ENCODE data around the gene ANAPC13.
A peak's percentile ranks its signal among the peaks of the same experiment; 100 is the strongest.

Gene ANAPC13

DNA sequence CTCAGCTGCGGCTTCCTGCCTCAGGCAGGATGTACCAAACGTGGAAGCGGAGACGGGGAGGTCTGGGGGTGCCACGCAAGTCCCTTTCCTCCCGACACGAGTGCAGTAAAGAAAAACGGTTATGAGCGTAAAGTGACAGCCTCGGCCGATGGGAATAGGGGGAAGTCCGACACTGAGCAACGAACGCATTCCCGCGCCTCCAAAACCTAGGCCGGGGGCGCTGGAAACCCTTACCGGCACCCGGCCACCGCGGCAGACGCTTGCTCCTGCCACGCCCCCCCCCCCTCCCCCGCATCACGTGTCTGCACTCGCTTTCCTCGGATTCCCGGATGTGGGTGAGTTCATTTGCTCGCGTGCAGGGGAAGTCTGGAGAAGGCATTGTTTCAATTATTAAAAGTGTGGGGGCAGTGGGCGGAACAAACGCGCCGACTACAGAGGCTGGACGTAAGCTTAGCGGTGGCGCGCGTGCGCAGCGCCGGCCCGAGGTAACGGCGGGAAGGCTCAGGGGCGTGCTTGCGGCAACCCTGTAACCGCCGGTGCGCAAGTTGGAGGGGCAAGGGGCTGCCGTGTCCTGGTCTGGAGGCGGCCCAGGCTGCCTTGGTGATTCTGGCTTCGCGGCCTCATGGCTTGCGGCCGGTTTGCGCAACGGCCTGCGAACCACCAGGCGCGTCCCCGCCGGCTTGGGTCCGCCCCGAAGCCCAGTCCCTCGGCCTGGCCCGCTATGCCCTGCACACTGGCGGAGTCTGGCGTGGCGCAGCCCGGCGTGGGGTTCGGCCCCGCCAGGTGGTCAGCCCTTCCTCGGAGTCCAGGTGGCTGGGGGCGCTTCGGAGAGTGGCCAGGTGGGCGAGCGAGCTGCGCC lies at the start of gene ANAPC13, which contains the start of gene CEP63:
TSS of gene ANAPC13 (minus strand) at position 268 of the 859 bp plus-strand sequence. CDS start 3,081 bp downstream, outside the sequence.
TSS of gene CEP63 (plus strand) at position 340 of the 859 bp plus-strand sequence. CDS start 9,264 bp downstream, outside the sequence.
- DNase-seq: peak; percentile 87 to 91

- DNase-seq: no peak
Measured at GRCh38 chr3:134535186-134535970, 49.6 kb upstream of the ANAPC13 start.

- DNase-seq: no peak
Measured at GRCh38 chr3:134533493-134533892, 47.7 kb upstream of the ANAPC13 start.

GRCh38 chr3:134527538-134528186 lies 41.9 kb upstream of the ANAPC13 start:
- DNase-seq: no peak

DNA sequence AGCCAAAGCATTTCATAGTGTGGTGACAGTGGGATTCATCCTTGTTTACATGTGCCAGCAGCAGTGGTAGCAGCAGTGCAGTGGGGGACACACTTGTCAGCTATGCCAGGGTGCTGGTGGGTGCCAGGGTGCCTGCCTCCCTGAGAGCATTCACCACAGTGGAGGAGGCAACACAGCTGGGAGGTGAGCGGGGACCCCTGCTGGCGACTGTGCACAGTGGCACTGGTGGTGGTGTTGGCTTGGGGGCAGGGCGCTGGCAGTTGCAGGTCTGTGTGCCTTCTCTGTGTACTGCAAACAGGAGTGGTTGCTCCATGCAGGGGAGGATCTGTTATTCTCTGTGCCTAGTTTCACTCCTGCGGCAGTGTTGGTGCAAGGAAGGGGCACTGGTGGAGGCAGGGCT lies 41.3 kb upstream of the ANAPC13 start:
- no peak for DNase-seq

DNA sequence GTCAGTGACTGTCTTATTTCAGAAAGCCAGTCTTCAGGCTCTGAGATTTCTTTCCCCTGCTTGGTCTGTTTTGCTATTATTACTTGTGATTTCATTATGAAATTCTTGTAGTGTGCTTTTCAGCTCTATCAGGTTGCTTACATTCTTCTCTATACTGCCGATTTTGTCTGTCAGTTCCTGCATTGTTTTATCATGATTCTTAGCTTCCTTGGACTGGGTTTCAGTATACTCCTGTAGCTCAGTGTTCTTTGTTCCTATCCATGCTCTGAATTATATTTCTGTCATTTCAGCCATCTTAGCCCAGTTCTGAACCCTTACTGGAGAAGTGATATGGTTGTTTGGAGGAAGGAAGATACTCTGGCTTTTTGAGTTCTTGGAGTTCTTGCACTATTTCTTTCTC lies 40.5 kb upstream of the ANAPC13 start:
- DNase-seq: no peak

DNA sequence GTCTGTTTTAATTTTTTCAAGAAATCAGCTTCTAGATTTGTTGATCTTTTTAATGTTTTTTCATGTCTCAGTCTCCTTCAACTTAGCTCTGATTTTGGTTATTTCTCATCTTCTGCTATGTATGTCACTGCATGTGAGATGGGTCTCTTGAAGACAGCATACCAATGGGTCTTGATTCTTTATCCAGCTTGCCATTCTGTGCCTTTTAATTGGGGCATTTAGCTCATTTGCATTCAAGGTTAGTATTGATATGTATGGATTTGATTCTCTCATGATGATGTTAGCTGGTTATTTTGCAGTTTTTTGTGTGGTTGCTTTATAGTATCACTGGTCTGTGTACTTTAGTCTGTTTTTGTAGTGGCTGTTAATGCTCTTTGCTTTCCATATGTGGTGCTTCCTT lies 39.5 kb upstream of the ANAPC13 start:
- DNase-seq: no peak

- DNase-seq: no peak
Measured at GRCh38 chr3:134522541-134522940, 36.8 kb upstream of the ANAPC13 start.

GRCh38 chr3:134517791-134518190 lies 32.0 kb upstream of the ANAPC13 start:
- no peak for DNase-seq

DNA sequence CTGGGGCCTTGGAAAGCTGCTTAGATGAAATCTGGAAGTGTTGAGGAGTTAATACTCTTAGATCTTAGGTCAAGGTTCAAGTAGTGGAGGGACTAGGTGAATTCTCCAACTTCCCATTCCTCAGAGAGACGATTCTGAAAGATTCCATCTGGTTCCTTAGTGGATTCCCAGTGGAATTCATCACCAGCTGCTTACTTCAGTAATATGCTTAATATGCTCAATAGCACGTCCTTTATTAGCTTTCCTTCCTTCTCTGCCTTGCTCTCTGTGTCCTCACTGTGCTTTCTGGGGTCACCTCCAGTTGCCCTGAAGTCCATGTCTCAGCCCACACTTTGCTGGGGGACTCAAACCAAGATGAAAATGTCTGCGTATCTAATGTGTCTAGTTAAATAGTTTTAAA lies 31.1 kb upstream of the ANAPC13 start:
- no peak for DNase-seq

GRCh38 chr3:134511500-134511899 lies 25.7 kb upstream of the ANAPC13 start:
- DNase-seq: no peak

GRCh38 chr3:134505485-134505884 lies 19.7 kb upstream of the ANAPC13 start:
- DNase-seq: no peak

- no peak for DNase-seq
Measured at GRCh38 chr3:134504132-134504531, 18.3 kb upstream of the ANAPC13 start.

- no peak for DNase-seq
Measured at GRCh38 chr3:134503266-134503665, 17.5 kb upstream of the ANAPC13 start.

DNA sequence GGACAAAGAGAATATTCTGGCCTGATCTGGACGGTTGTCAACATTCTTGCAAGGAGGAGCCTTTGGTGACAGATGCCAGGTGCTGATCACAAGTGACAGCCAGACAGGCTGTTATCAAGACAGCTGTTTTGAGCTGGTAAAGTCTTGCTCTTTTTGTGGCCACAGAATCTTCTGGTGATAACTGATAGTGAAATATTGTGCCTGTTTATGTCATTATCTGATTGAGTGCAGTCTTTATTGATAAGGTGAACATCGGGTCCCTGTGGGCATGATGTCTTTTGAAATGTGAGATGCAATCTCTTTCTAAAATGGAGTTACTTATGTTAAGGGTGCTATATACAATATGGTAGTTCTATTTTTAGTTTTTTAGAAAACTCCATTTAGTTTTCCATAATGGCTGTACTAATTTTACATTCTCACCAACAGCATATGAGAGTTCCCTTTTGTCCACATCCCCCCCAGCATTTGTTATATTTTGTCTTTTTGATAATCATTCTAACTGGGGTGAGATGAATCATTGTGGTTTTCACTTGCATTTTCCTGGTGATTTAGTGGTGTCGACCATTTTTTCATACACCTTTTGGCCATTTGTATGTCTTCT lies 10.8 kb upstream of the ANAPC13 start:
- DNase-seq: no peak

- no peak for DNase-seq
Measured at GRCh38 chr3:134495980-134496379, 10.2 kb upstream of the ANAPC13 start.

DNA sequence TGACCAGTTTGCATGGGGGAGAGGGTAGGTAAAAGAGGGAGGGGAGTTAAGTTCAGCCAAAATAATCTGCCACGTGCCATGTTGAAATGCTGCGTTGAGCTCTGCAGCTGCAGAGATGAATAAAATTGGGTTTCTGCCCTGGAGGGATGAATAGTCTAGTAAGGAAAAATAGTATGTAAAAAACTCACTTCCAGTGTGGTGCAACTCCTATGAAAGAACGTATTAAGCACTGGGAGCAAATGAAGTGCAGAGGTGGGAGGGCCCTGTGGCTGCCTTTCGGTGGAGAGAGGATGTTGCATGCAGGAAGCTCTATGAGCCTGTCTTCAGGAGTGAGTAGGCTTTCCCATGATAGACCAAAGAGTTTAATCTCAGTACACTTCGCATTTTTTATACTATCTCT lies 8.7 kb upstream of the ANAPC13 start:
- DNase-seq: no peak

GRCh38 chr3:134487406-134487805 lies 1.6 kb upstream of the ANAPC13 start:
- no peak for DNase-seq

DNA sequence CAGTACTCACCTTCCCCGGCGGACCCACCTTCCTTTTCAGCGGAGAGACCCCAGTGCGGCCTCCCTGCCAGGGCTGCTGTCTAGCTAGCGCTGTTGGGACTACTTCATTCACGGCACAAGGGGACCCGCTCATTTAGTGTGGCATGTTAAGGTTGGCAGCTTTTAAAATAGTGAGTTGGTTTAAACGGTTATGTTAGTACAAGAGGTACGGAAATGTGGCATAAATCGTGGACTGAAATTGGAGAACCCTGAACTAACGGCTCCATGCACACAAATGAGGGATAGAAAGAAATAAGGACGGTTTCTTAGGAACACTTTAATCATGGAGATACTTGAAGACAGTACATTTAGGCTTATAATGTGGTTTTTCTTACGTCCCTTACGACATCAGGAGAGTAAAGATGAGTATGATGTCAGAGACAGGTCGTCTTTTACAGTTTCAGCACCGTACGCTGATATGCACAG lies 824 bp upstream of the ANAPC13 start:
- DNase-seq: peak; percentile 8 to 16

DNA sequence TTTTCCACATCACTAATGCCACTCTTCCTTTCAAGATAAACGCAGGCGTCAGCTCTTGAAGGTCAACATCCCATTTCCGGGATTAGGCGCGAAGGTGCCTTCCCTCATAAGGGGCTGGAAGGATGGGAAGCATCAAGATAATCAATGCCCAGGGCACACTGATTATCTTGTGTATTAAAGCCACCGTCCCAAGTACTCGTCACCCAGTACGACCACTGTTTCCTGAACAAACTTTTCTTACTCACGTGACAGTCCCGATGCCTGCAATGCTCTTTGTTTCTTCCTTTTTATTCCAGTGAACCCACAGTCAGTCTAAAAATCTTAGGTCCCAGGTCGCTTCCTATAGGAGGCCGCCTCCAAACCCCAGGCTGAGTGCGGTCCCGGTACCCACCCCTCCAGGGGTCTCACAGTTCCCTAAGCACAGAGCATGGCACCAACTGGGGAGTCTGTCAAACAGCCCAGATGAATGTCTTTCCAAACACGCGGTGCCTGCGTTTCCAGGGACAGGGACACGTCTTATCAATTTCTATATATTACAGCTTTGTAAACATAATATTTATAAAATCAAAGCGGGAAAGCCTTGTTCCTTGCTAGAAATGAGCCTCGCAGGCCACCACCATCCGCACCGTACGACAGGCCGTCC lies 589 bp downstream of the ANAPC13 start:
- peak in 1 of 2 experiments; percentile 91 for DNase-seq

DNA sequence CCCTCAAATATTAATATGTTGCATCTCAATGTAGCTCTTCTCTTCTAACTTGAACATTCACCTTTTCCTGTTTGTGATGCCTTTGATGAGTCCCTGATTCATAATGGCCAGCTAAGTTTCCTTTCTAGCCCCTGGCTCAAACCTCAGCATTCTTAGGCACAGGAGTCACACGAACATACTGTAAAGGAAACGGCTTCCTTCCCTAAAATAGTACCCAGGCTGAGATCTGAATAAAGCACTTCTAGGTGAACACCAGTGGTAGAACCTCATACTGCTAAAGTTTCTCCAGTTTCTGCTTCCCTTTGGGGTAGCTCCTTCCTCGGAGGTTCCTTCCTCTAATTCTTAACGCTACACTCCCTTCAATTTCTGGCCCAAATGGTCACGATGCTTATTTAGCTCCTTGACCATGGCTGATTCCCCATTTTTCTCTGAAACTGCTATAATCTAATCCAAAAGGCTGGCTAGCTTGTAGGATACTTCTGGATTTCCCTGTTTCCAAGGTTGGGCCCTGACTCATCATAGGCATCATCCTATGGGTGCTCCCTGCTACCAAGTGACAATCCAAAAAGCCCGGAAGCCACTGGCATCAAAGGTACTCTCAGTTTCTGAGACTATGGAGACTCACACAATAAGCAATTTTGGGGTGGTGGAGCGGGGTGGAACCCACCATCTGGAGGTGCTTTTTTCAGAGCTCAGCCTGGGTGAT lies 2.4 kb downstream of the ANAPC13 start:
- DNase-seq: no peak

- DNase-seq: no peak
Measured at GRCh38 chr3:134482622-134483021, 3.2 kb downstream of the ANAPC13 start.

All from activated CD4-positive, alpha-beta T cell treated with anti-CD3 and anti-CD28 coated beads, Interleukin-2, amount 50 U/mL, for 4 hours (primary cell).